ENCODE measurements around the gene KRT78. TPM values are rescaled to one million over a fixed set of nuclear protein-coding genes. Genes with fewer than 3 reads are reported as not detected.
"Not testable (repeated sequence)": the region's sequence is repeated elsewhere in the genome, so short reads cannot be mapped to it uniquely, and the experiment has no call there.

KRT78 gene
- total RNA-seq, 1 experiment from 2014 or later = not detected

GRCh38 chr12:52861511-52861910, 12.7 kb upstream of the KRT78 start:
- H3K36me3 Mint-ChIP-seq (ENCODE audit: insufficient read depth, unreplicated experiment) = peaks cover 5% of the 10 kb centered on the region
- H3K9me3 Mint-ChIP-seq (ENCODE audit: unreplicated experiment) = no peaks in the 10 kb centered on the region
- no TSS peak for BruUV-seq (replicated peaks)
- DNase-seq (ENCODE audit: unreplicated experiment) = no peak
- no peaks in the 10 kb centered on the region for H3K27me3 Mint-ChIP-seq (ENCODE audit: insufficient read depth, unreplicated experiment)
- H3K27ac Mint-ChIP-seq (ENCODE audit: low read depth, unreplicated experiment) = no peak overlapping the region
- no peak overlapping the region for H3K4me3 Mint-ChIP-seq (ENCODE audit: unreplicated experiment)
- intact Hi-C loops (cut with micrococcal nuclease) = no loop called here
- ChIA-PET CTCF (interaction anchor here (0.6 to 0.7 kb wide), 2 partner anchors 17 to 272 kb away, joined by 3 read pairs; no protein-coding TSS in a partner anchor), POLR2A (interaction anchor here (0.6 to 4.7 kb wide), 8 partner anchors 11 to 651 kb away, joined by 3 to 57 read pairs (median 4); partner anchors contain the start of gene KRT5)
- peaks cover 23% of the 10 kb centered on the region for H3K4me1 Mint-ChIP-seq (ENCODE audit: insufficient read depth, unreplicated experiment)
- TF ChIP-seq CTCF (IDR thresholded peaks at IDR 0.05; ENCODE audit: unreplicated experiment) = no peak

- Mint-ChIP-seq H3K27me3 (ENCODE audit: insufficient read depth, unreplicated experiment) (no peaks in the 10 kb centered on the region), H3K4me1 (ENCODE audit: insufficient read depth, unreplicated experiment) (peaks cover 21% of the 10 kb centered on the region), H3K4me3 (ENCODE audit: unreplicated experiment) (peak overlapping the region; percentile 15), H3K27ac (ENCODE audit: low read depth, unreplicated experiment) (peak overlapping the region; percentile 99), H3K36me3 (ENCODE audit: insufficient read depth, unreplicated experiment) (peaks cover 5% of the 10 kb centered on the region), H3K9me3 (ENCODE audit: unreplicated experiment) (no peaks in the 10 kb centered on the region)
- intact Hi-C loops (cut with micrococcal nuclease) = no loop called here
- peak; percentile 83 for DNase-seq (ENCODE audit: unreplicated experiment)
- ChIA-PET POLR2A (interaction anchor here (0.5 to 4.7 kb wide), 18 partner anchors 13 to 488 kb away, joined by 3 to 57 read pairs (median 4); partner anchors contain the start of gene KRT5), CTCF (interaction anchor here (0.5 to 1.9 kb wide), 11 partner anchors 13 to 581 kb away, joined by 3 to 6 read pairs (median 3); no protein-coding TSS in a partner anchor)
- TF ChIP-seq CTCF (IDR thresholded peaks at IDR 0.05; ENCODE audit: unreplicated experiment) = no peak
- BruUV-seq (replicated peaks) = no TSS peak
These were observed 11.5 kb upstream of the KRT78 start for GRCh38 chr12:52860102-52860823.

GRCh38 chr12:52857500-52857899, 8.7 kb upstream of the KRT78 start:
- Mint-ChIP-seq H3K4me1 (ENCODE audit: insufficient read depth, unreplicated experiment) (peaks cover 17% of the 10 kb centered on the region), H3K4me3 (ENCODE audit: unreplicated experiment) (no peak overlapping the region), H3K27ac (ENCODE audit: low read depth, unreplicated experiment) (peak overlapping the region; percentile 19), H3K36me3 (ENCODE audit: insufficient read depth, unreplicated experiment) (peaks cover 5% of the 10 kb centered on the region), H3K27me3 (ENCODE audit: insufficient read depth, unreplicated experiment) (peaks cover 5% of the 10 kb centered on the region), H3K9me3 (ENCODE audit: unreplicated experiment) (no peaks in the 10 kb centered on the region)
- intact Hi-C loops (cut with micrococcal nuclease) = no loop called here
- CTCF ChIA-PET = no interaction called here
- no peak for DNase-seq (ENCODE audit: unreplicated experiment)
- POLR2A ChIA-PET = no interaction called here
- no peak for TF ChIP-seq CTCF (IDR thresholded peaks at IDR 0.05; ENCODE audit: unreplicated experiment)
- no TSS peak for BruUV-seq (replicated peaks)

- no TSS peak for BruUV-seq (replicated peaks)
- ChIA-PET CTCF (no interaction called here), POLR2A (no interaction called here)
- Mint-ChIP-seq H3K27ac (ENCODE audit: low read depth, unreplicated experiment) (no peak overlapping the region), H3K9me3 (ENCODE audit: unreplicated experiment) (no peaks in the 10 kb centered on the region), H3K27me3 (ENCODE audit: insufficient read depth, unreplicated experiment) (peaks cover 12% of the 10 kb centered on the region), H3K4me3 (ENCODE audit: unreplicated experiment) (no peak overlapping the region), H3K36me3 (ENCODE audit: insufficient read depth, unreplicated experiment) (peaks cover 1% of the 10 kb centered on the region), H3K4me1 (ENCODE audit: insufficient read depth, unreplicated experiment) (peaks cover 17% of the 10 kb centered on the region)
- no peak for TF ChIP-seq CTCF (IDR thresholded peaks at IDR 0.05; ENCODE audit: unreplicated experiment)
- intact Hi-C loops (cut with micrococcal nuclease) = no loop called here
- DNase-seq (ENCODE audit: unreplicated experiment) = no peak
These were observed 8.0 kb upstream of the KRT78 start for GRCh38 chr12:52856787-52857186.

GRCh38 chr12:52856077-52856476, 7.3 kb upstream of the KRT78 start:
- H3K27ac Mint-ChIP-seq (ENCODE audit: low read depth, unreplicated experiment); intact Hi-C loops (cut with micrococcal nuclease); CTCF ChIA-PET; H3K36me3 Mint-ChIP-seq (ENCODE audit: insufficient read depth, unreplicated experiment); BruUV-seq (replicated peaks); H3K4me3 Mint-ChIP-seq (ENCODE audit: unreplicated experiment); DNase-seq (ENCODE audit: unreplicated experiment); H3K9me3 Mint-ChIP-seq (ENCODE audit: unreplicated experiment); POLR2A ChIA-PET: not testable (repeated sequence)
- Mint-ChIP-seq H3K4me1 (ENCODE audit: insufficient read depth, unreplicated experiment) (peaks cover 17% of the 10 kb centered on the region), H3K27me3 (ENCODE audit: insufficient read depth, unreplicated experiment) (peaks cover 17% of the 10 kb centered on the region)

Data from MCF 10A (cell line).